Activated CD4-positive, alpha-beta T cell treated with anti-CD3 and anti-CD28 coated beads, Interleukin-2, amount 10 ng/mL, durations not matched to agents 7 days and 5 days (primary cell): ENCODE results near the gene CACNA1C. TPM values are rescaled to one million over a fixed set of nuclear protein-coding genes. Genes with fewer than 3 reads are reported as not detected.

Experiments used
- CTCF ChIA-PET: fragments of 350-600 bp; sonication (Branson Sonifier 250); formaldehyde crosslinking; loops from one replicate; lab custom pipeline; 2021; ENCODE audit warnings: antibody characterized with exemption; lab: Charles Lee
- POLR2A ChIA-PET: fragments of 350-600 bp; sonication (Branson Sonifier 250); formaldehyde crosslinking; loops from one replicate; lab custom pipeline; 2021; ENCODE audit warnings: antibody characterized with exemption; lab: Charles Lee
- DNase-seq: peaks from one replicate; pipeline ENCODE4 v3.0.0-alpha.2; 2020
- H3K27ac Mint-ChIP-seq: one replicate; pipeline ENCODE4 v1.8.0; 2021; ENCODE audit warnings: mild to moderate bottlenecking, moderate library complexity, mixed read lengths
- H3K27me3 Mint-ChIP-seq: one replicate; pipeline ENCODE4 v1.8.0; 2021; ENCODE audit warnings: mixed read lengths
- H3K36me3 Mint-ChIP-seq: one replicate; pipeline ENCODE4 v1.8.0; 2021; ENCODE audit warnings: low read depth, mixed read lengths
- H3K4me1 Mint-ChIP-seq: one replicate; pipeline ENCODE4 v1.8.0; 2021; ENCODE audit warnings: mixed read lengths
- H3K4me3 Mint-ChIP-seq: one replicate; pipeline ENCODE4 v1.8.0; 2021; ENCODE audit warnings: mild to moderate bottlenecking, moderate library complexity, mixed read lengths
- H3K9me3 Mint-ChIP-seq: one replicate; pipeline ENCODE4 v1.8.0; 2021; ENCODE audit warnings: mixed read lengths
- total RNA-seq, 2 experiments: library from RNA; stranded (reverse); gene quantifications; one replicate each; pipeline ENCODE4 v1.2.3, GENCODE V29; 2021

The CACNA1C gene
- total RNA-seq, 2 experiments from 2014 or later = 0.12 to 0.15 TPM

GRCh38 chr12:2453761-2454090 lies 400.9 kb downstream of the CACNA1C start:
- Mint-ChIP-seq H3K27ac (no peak overlapping the region), H3K4me1 (peaks cover 2% of the 10 kb centered on the region), H3K4me3 (no peak overlapping the region), H3K27me3 (no peaks in the 10 kb centered on the region), H3K9me3 (no peaks in the 10 kb centered on the region), H3K36me3 (no peaks in the 10 kb centered on the region)
- ChIA-PET CTCF (no interaction called here), POLR2A (no interaction called here)
- no peak for DNase-seq

GRCh38 chr12:2454601-2455177 lies 401.9 kb downstream of the CACNA1C start:
- no peak for DNase-seq
- no peaks in the 10 kb centered on the region for H3K27me3 Mint-ChIP-seq
- H3K4me1 Mint-ChIP-seq = peaks cover 2% of the 10 kb centered on the region
- no peaks in the 10 kb centered on the region for H3K36me3 Mint-ChIP-seq
- H3K4me3 Mint-ChIP-seq = no peak overlapping the region
- H3K27ac Mint-ChIP-seq = no peak overlapping the region
- no peaks in the 10 kb centered on the region for H3K9me3 Mint-ChIP-seq
- CTCF ChIA-PET = no interaction called here
- POLR2A ChIA-PET = no interaction called here

DNA sequence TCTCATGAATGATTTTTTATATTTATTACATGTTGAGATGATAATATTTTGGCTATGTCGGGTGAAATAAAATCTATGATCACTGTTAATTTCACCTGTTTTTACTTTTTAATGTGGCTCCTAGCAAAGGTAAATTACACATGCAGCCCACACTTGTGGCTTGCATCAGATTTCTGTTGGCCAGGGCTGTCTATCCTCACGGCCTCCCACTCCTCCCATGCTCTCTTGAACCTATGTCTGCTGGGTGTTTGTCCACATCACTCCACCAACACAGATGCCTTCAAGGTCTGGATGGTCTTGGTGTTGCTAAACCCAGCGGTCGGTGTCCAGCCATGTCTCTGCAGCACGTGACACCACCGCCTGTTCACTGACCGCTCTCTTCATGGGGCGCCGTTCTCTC lies 402.6 kb downstream of the CACNA1C start:
- Mint-ChIP-seq H3K4me1 (peaks cover 2% of the 10 kb centered on the region), H3K9me3 (no peaks in the 10 kb centered on the region), H3K36me3 (no peaks in the 10 kb centered on the region), H3K27me3 (no peaks in the 10 kb centered on the region), H3K4me3 (no peak overlapping the region), H3K27ac (no peak overlapping the region)
- DNase-seq = no peak
- POLR2A ChIA-PET = no interaction called here
- CTCF ChIA-PET = no interaction called here

GRCh38 chr12:2456122-2456812 lies 403.5 kb downstream of the CACNA1C start:
- POLR2A ChIA-PET = no interaction called here
- Mint-ChIP-seq H3K9me3 (no peaks in the 10 kb centered on the region), H3K4me1 (peaks cover 2% of the 10 kb centered on the region), H3K27ac (no peak overlapping the region), H3K36me3 (no peaks in the 10 kb centered on the region), H3K27me3 (no peaks in the 10 kb centered on the region), H3K4me3 (no peak overlapping the region)
- CTCF ChIA-PET = no interaction called here
- DNase-seq = no peak

- no peak overlapping the region for H3K27ac Mint-ChIP-seq
- no peaks in the 10 kb centered on the region for H3K27me3 Mint-ChIP-seq
- ChIA-PET POLR2A (no interaction called here), CTCF (no interaction called here)
- peaks cover 2% of the 10 kb centered on the region for H3K4me1 Mint-ChIP-seq
- DNase-seq = no peak
- H3K4me3 Mint-ChIP-seq = no peak overlapping the region
- no peaks in the 10 kb centered on the region for H3K9me3 Mint-ChIP-seq
- H3K36me3 Mint-ChIP-seq = no peaks in the 10 kb centered on the region
These were observed 404.0 kb downstream of the CACNA1C start for GRCh38 chr12:2456813-2457186.

DNA sequence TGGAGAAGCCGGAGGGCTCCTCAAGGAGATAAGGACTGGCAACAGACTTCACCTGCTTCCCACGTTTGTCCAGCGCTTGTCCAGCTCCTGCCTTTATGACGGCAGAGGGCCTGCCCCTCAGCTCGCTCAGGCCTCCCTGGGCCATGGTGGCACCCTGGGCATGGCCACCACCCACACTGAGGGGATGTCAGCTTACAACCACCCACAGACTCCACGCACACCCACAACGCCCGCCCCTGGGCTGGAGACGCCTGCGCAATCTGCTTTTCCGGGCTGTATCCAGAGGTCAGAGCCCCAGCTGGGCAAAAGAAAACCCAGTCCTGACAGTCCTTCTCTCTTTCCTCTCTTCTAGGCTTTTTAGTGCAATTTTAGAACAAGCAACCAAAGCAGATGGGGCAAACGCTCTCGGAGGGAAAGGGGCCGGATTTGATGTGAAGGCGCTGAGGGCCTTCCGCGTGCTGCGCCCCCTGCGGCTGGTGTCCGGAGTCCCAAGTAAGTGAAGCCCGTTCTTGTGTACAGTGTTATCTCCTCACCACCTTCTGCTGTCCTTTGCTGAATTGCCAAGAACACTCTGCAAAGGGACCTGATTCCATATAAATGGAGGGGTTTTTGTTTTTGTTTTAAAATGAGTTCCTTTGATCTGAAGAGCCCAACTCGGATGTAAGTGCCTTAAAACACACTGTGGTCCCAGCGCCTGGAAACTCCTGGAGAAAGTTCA lies 404.6 kb downstream of the CACNA1C start:
- Mint-ChIP-seq H3K9me3 (no peaks in the 10 kb centered on the region), H3K4me1 (peaks cover 2% of the 10 kb centered on the region), H3K27ac (no peak overlapping the region), H3K27me3 (no peaks in the 10 kb centered on the region), H3K4me3 (no peak overlapping the region), H3K36me3 (no peaks in the 10 kb centered on the region)
- ChIA-PET CTCF (no interaction called here), POLR2A (no interaction called here)
- DNase-seq = no peak

DNA sequence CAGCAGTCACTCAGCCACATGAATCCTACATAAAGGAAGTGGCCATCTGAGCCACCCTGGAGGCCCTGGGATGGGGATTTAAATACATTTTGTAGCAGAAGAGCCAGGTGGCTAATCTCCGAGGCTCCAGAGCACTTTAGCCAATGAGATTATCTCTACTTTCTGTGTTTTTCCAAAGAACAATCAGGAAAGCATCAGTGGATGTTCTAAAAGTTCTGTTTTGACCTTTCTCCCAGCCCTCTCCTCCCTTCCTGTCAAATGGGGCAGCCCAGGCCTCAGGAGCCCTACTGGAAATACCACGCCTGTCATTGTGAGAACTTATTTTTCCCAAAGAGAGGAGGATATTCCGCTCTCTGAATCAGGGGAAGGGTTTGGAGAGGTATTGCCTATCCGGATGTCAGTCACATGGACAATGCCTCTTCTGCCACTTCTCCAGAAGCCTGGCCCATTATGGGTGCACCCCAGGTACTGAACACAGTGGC lies 405.2 kb downstream of the CACNA1C start:
- CTCF ChIA-PET = no interaction called here

GRCh38 chr12:2460051-2460670 lies 407.4 kb downstream of the CACNA1C start:
- ChIA-PET POLR2A (no interaction called here), CTCF (no interaction called here)
- no peak for DNase-seq
- H3K4me1 Mint-ChIP-seq = no peaks in the 10 kb centered on the region
- H3K36me3 Mint-ChIP-seq = no peaks in the 10 kb centered on the region
- no peak overlapping the region for H3K27ac Mint-ChIP-seq
- H3K27me3 Mint-ChIP-seq = no peaks in the 10 kb centered on the region
- H3K4me3 Mint-ChIP-seq = no peak overlapping the region
- H3K9me3 Mint-ChIP-seq = no peaks in the 10 kb centered on the region

More for the DNA sequence above, 405.2 kb downstream of the CACNA1C start:
- no peaks in the 10 kb centered on the region for H3K27me3 Mint-ChIP-seq
- H3K27ac Mint-ChIP-seq = no peak overlapping the region
- no peak for DNase-seq
- POLR2A ChIA-PET = no interaction called here
- peaks cover 2% of the 10 kb centered on the region for H3K4me1 Mint-ChIP-seq
- no peaks in the 10 kb centered on the region for H3K9me3 Mint-ChIP-seq
- H3K36me3 Mint-ChIP-seq = no peaks in the 10 kb centered on the region
- H3K4me3 Mint-ChIP-seq = no peak overlapping the region

- Mint-ChIP-seq H3K4me1 (no peaks in the 10 kb centered on the region), H3K27ac (no peak overlapping the region), H3K4me3 (no peak overlapping the region), H3K36me3 (no peaks in the 10 kb centered on the region), H3K9me3 (no peaks in the 10 kb centered on the region), H3K27me3 (no peaks in the 10 kb centered on the region)
- CTCF ChIA-PET = interaction anchor here (1.2 kb wide), 1 partner anchor 14 kb away, joined by 3 read pairs; no protein-coding TSS in a partner anchor
- no peak for DNase-seq
- POLR2A ChIA-PET = no interaction called here
These were observed 408.3 kb downstream of the CACNA1C start for GRCh38 chr12:2461046-2461445.

DNA sequence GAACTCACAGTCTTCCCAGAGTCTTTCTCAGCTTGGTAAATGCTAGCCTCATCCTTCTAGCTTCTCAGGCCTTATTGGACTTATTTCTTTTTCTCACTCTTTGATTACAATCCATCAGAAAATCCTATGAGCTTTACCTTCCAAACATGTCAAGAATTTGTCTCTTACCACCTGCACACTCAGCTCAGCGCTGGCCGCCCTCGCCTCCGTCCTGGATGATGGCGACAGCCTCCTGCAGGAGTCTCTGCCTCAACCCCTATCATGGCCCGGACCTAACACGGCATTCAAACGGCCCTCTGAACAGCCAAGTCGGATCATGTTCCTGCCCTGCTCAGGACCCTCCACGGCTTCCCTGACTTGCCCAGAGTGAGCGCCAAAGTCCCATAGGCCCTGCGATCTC lies 408.9 kb downstream of the CACNA1C start:
- ChIA-PET POLR2A (no interaction called here), CTCF (interaction anchor here (1.2 kb wide), 1 partner anchor 14 kb away, joined by 3 read pairs; no protein-coding TSS in a partner anchor)
- Mint-ChIP-seq H3K36me3 (no peaks in the 10 kb centered on the region), H3K9me3 (no peaks in the 10 kb centered on the region), H3K4me1 (no peaks in the 10 kb centered on the region), H3K27me3 (no peaks in the 10 kb centered on the region), H3K4me3 (no peak overlapping the region), H3K27ac (no peak overlapping the region)
- DNase-seq = no peak

- no peaks in the 10 kb centered on the region for H3K27me3 Mint-ChIP-seq
- no peaks in the 10 kb centered on the region for H3K4me1 Mint-ChIP-seq
- CTCF ChIA-PET = interaction anchor here (1.2 kb wide), 1 partner anchor 15 kb away, joined by 3 read pairs; no protein-coding TSS in a partner anchor
- no peak overlapping the region for H3K4me3 Mint-ChIP-seq
- no peaks in the 10 kb centered on the region for H3K9me3 Mint-ChIP-seq
- POLR2A ChIA-PET = no interaction called here
- no peak for DNase-seq
- H3K27ac Mint-ChIP-seq = no peak overlapping the region
- H3K36me3 Mint-ChIP-seq = no peaks in the 10 kb centered on the region
These were observed 409.3 kb downstream of the CACNA1C start for GRCh38 chr12:2462087-2462486.

DNA sequence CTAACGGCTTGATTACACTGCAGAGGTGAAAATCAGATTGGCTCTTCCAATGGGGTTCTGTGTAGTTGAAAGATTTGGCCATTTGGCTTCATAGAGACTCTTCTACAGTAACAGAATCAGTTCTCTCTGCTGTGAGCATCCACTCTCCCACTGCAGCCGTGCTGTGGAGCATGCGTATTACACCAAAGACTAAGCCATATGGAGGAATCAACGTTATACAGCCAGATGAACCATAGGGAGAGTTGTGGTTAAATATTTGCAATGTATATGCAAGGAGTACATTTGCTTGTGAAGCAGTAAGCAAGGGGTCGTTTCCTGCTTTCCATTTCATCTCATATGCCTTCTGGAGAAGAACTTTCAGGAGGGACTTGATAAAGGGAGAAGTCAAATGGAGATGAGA lies 410.9 kb downstream of the CACNA1C start:
- CTCF ChIA-PET = no interaction called here
- H3K4me3 Mint-ChIP-seq = no peak overlapping the region

GRCh38 chr12:2465681-2466080 lies 412.9 kb downstream of the CACNA1C start:
- H3K4me3 Mint-ChIP-seq = no peak overlapping the region
- H3K36me3 Mint-ChIP-seq = no peaks in the 10 kb centered on the region
- ChIA-PET CTCF (no interaction called here), POLR2A (no interaction called here)
- H3K9me3 Mint-ChIP-seq = no peaks in the 10 kb centered on the region
- H3K27ac Mint-ChIP-seq = no peak overlapping the region
- H3K4me1 Mint-ChIP-seq = no peaks in the 10 kb centered on the region
- no peaks in the 10 kb centered on the region for H3K27me3 Mint-ChIP-seq
- no peak for DNase-seq

More for the DNA sequence above, 410.9 kb downstream of the CACNA1C start:
- no peaks in the 10 kb centered on the region for H3K4me1 Mint-ChIP-seq
- DNase-seq = no peak
- no peaks in the 10 kb centered on the region for H3K36me3 Mint-ChIP-seq
- H3K9me3 Mint-ChIP-seq = no peaks in the 10 kb centered on the region
- H3K27ac Mint-ChIP-seq = no peak overlapping the region
- H3K27me3 Mint-ChIP-seq = no peaks in the 10 kb centered on the region
- POLR2A ChIA-PET = no interaction called here
